ENCODE measurements around the gene PSAT1. TPM values are rescaled to one million over a fixed set of nuclear protein-coding genes. Genes with fewer than 3 reads are reported as not detected.
"Not testable (repeated sequence)": the region's sequence is repeated elsewhere in the genome, so short reads cannot be mapped to it uniquely, and the experiment has no call there.

PSAT1 gene
- total RNA-seq, 2 donors from 2014 or later, result 21.8 to 49.3 TPM

- Histone ChIP-seq H3K9me3 (no peaks in the 10 kb centered on the region), H3K27me3 (no peaks in the 10 kb centered on the region), H3K27ac (no peak overlapping the region), H3K36me3 (replicated peaks in 1 of 2; ENCODE audit: insufficient read depth in 1 of 2, low read depth in 2 of 2) (no peaks in the 10 kb centered on the region), H3K4me1 (peaks cover 17% of the 10 kb centered on the region), H3K4me3 (no peak overlapping the region)
- 94 to 98% methylated on average over 3 of the region's 3 CpGs for WGBS, 2 donors
- ATAC-seq (no peak), DNase-seq (no peak)
- TF ChIP-seq, protein P1, sequence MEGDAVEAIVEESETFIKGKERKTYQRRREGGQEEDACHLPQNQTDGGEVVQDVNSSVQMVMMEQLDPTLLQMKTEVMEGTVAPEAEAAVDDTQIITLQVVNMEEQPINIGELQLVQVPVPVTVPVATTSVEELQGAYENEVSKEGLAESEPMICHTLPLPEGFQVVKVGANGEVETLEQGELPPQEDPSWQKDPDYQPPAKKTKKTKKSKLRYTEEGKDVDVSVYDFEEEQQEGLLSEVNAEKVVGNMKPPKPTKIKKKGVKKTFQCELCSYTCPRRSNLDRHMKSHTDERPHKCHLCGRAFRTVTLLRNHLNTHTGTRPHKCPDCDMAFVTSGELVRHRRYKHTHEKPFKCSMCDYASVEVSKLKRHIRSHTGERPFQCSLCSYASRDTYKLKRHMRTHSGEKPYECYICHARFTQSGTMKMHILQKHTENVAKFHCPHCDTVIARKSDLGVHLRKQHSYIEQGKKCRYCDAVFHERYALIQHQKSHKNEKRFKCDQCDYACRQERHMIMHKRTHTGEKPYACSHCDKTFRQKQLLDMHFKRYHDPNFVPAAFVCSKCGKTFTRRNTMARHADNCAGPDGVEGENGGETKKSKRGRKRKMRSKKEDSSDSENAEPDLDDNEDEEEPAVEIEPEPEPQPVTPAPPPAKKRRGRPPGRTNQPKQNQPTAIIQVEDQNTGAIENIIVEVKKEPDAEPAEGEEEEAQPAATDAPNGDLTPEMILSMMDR (IDR thresholded peaks at IDR 0.05), result no peak
- no peak for TF ChIP-seq POLR2A (IDR thresholded peaks at IDR 0.05)
- intact Hi-C loops (cut with DNase I), result no loop called here
Measured at GRCh38 chr9:78273761-78274160, 23.2 kb upstream of the PSAT1 start.

- ATAC-seq, result peak; percentile 76
- no peaks in the 10 kb centered on the region for H3K36me3 ChIP-seq (replicated peaks in 1 of 2; ENCODE audit: insufficient read depth in 1 of 2, low read depth in 2 of 2)
- DNase-seq, result peak in 1 of 4 donors; percentile 14
- no peak overlapping the region for H3K4me3 ChIP-seq
- TF ChIP-seq, protein P1 (IDR thresholded peaks at IDR 0.05), result no peak
- TF ChIP-seq POLR2A (IDR thresholded peaks at IDR 0.05), result peak in 1 of 3 donors; percentile 9
- peak overlapping the region; percentile 21 to 78 (median 64) for H3K27ac ChIP-seq
- intact Hi-C loops (cut with DNase I), result no loop called here
- H3K4me1 ChIP-seq, result peaks cover 48% of the 10 kb centered on the region
- WGBS, 2 donors, result 36% methylated on average over 5 of the region's 5 CpGs
- H3K9me3 ChIP-seq, result no peaks in the 10 kb centered on the region
- no peaks in the 10 kb centered on the region for H3K27me3 ChIP-seq
Measured at GRCh38 chr9:78278177-78278777, 18.6 kb upstream of the PSAT1 start.

- no peaks in the 10 kb centered on the region for H3K36me3 ChIP-seq (replicated peaks in 1 of 2; ENCODE audit: insufficient read depth in 1 of 2, low read depth in 2 of 2)
- H3K9me3 ChIP-seq, result no peaks in the 10 kb centered on the region
- ATAC-seq, result peak; percentile 72
- WGBS, 2 donors, result 29 to 44% methylated on average over 1 of the region's 1 CpG
- no peak overlapping the region for H3K4me3 ChIP-seq
- intact Hi-C loops (cut with DNase I), result no loop called here
- H3K27me3 ChIP-seq, result no peaks in the 10 kb centered on the region
- peak in 1 of 3 donors; percentile 26 for TF ChIP-seq POLR2A (IDR thresholded peaks at IDR 0.05)
- TF ChIP-seq, protein P1 (IDR thresholded peaks at IDR 0.05), result no peak
- H3K27ac ChIP-seq, result peak overlapping the region; percentile 21 to 78 (median 64)
- peak in 3 of 4 donors; percentile 37 to 52 (median 51) for DNase-seq
- peaks cover 48% of the 10 kb centered on the region for H3K4me1 ChIP-seq
Measured at GRCh38 chr9:78278801-78279200, 18.1 kb upstream of the PSAT1 start.

- H3K27ac ChIP-seq, result peak overlapping the region; percentile 62 to 83 (median 78)
- no peaks in the 10 kb centered on the region for H3K27me3 ChIP-seq
- TF ChIP-seq, protein P1 (IDR thresholded peaks at IDR 0.05), result no peak
- peak in 1 of 3 donors; percentile 19 for TF ChIP-seq POLR2A (IDR thresholded peaks at IDR 0.05)
- H3K36me3 ChIP-seq (replicated peaks in 1 of 2; ENCODE audit: insufficient read depth in 1 of 2, low read depth in 2 of 2), result no peaks in the 10 kb centered on the region
- DNase-seq (peak; percentile 89 to 93 (median 92)), ATAC-seq (peak; percentile 88)
- WGBS, 2 donors, result 17 to 32% methylated on average over 3 of the region's 3 CpGs
- no peak overlapping the region for H3K4me3 ChIP-seq
- intact Hi-C loops (cut with DNase I), result no loop called here
- H3K4me1 ChIP-seq, result peaks cover 48% of the 10 kb centered on the region
- no peaks in the 10 kb centered on the region for H3K9me3 ChIP-seq
Measured at GRCh38 chr9:78280982-78281668, 15.8 kb upstream of the PSAT1 start.

DNA sequence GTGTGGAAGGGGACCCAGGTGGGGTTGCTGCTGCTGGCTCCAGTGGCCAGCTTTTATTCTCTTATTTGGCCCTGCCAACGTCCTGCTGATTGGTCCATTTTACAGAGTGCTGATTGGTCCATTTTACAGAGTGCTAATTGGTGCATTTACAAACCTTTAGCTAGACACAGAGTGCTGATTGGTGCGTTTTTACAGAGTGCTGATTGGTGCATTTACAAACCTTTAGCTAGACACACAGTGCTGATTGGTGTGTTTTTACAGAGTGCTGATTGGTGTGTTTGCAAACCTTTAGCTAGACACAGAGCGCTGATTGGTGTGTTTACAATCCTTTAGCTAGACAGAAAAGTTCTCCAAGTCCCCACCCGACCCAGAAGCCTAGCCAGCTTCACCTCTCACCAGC lies 12.7 kb upstream of the PSAT1 start:
- WGBS, 2 donors, result 88 to 93% methylated on average over 4 of the region's 4 CpGs

More for the DNA sequence above, 12.7 kb upstream of the PSAT1 start:
- H3K27ac ChIP-seq; H3K9me3 ChIP-seq; H3K4me3 ChIP-seq; DNase-seq; H3K36me3 ChIP-seq (replicated peaks in 1 of 2; ENCODE audit: insufficient read depth in 1 of 2, low read depth in 2 of 2); intact Hi-C loops (cut with DNase I); H3K27me3 ChIP-seq; ATAC-seq: not testable (repeated sequence)
- peaks cover 26% of the 10 kb centered on the region for H3K4me1 ChIP-seq
